Neuron (in vitro differentiated cells): ENCODE measurements around the gene DYNC1I2.

Source experiments
- H2AFZ ChIP-seq: one replicate; pipeline ENCODE4 v1.6.1; 2013; ENCODE audit warnings: low read depth, mild to moderate bottlenecking, inconsistent platforms, low read length, moderate library complexity
- H3K27me3 ChIP-seq: one replicate; pipeline ENCODE4 v1.6.1; 2013; ENCODE audit warnings: low read length; ENCODE audit not compliant: insufficient read depth
- H3K36me3 ChIP-seq: one replicate; pipeline ENCODE4 v1.6.1; 2013; ENCODE audit warnings: low read length; ENCODE audit not compliant: insufficient read depth
- H3K4me1 ChIP-seq: one replicate; pipeline ENCODE4 v1.6.1; 2013; ENCODE audit warnings: low read length; ENCODE audit not compliant: insufficient read depth
- H3K4me3 ChIP-seq: 2 replicates; pipeline ENCODE4 v1.5.1; 2013; ENCODE audit warnings: mild to moderate bottlenecking, low read length, moderate library complexity
- H3K9me3 ChIP-seq: one replicate; pipeline ENCODE4 v1.6.1; 2013; ENCODE audit warnings: low read length

DYNC1I2 gene

DNA sequence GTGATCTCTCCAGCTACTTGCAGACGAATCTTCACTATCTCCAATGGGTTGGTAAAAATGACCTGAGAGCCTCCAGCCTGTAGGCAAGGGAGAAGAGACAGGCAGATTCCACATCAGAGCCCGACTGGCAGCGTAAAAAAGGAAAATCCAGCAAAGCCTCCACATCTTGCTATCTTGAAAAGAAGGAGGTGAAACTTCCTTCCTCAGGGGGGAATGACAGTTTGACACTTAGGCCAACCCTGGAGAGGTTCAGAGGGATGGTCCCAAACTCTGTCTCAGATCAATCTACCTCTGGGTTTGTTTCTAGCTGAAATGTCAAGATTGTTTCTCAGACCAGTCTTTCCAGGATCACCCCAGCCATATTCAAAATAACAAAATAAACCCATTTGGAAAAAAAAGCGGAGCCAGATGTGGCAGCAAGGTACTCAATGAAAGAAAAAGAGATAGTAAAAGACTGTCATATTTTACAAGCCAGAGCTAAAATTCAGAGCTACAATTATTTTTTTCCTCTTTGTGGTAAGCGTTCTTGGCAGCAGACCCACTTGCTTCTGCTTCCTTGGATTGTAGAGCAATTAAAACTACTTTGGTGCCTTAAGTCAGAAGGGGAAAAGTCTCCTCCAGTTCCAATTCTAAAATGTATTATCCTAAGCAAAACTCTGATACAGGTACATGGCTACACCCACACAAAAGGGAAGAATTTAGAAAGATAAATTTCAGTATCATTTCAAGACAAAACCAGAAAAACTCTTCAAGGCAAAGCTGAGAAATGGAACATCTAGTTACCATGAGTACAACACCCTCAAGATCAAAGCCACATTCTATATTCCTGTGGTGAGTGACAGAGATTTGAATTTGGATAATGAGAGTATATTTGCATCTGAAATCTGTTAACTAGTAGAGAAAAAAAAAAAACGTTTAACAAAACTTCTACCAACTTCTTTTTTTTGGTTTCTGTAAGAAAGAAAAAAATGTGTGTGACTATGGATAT is 106.7 kb downstream of the DYNC1I2 start:
- peaks cover 30% of the 10 kb centered on the region for H3K4me1 ChIP-seq

DNA sequence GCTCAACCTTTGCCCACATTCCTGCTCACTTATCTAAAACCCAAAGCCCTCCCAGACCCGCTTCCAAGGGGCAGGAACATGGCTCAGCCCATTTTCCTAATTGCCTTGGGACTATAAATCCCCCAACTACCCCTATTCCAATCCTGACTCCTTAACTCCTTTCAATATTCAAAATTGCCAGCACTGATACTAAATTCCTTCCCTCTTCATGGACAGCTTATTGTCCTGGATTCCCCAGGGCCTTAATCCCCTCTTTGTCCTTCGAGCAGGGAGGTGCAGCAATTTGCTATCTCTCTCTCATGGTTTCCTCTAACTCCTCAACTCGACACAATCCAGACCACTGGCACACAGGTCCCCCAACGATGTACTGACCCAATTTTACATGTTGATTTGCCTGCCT is 107.6 kb downstream of the DYNC1I2 start:
- no peaks in the 10 kb centered on the region for H3K27me3 ChIP-seq
- peaks cover 16% of the 10 kb centered on the region for H3K36me3 ChIP-seq
- H3K9me3 ChIP-seq, result no peaks in the 10 kb centered on the region
- H3K4me3 ChIP-seq, result no peak overlapping the region
- H3K4me1 ChIP-seq, result peaks cover 30% of the 10 kb centered on the region
- H2AFZ ChIP-seq, result no peak overlapping the region

More for the DNA sequence above, 106.7 kb downstream of the DYNC1I2 start:
- Histone ChIP-seq H3K36me3 (peaks cover 21% of the 10 kb centered on the region), H3K9me3 (no peaks in the 10 kb centered on the region), H2AFZ (no peak overlapping the region), H3K27me3 (no peaks in the 10 kb centered on the region), H3K4me3 (no peak overlapping the region)
